H1 (cell line): Measurements from ENCODE around the gene SLC25A3. TPM values are rescaled to one million over a fixed set of nuclear protein-coding genes. Genes with fewer than 3 reads are reported as not detected.
A peak's percentile ranks its signal among the peaks of the same experiment; 100 is the strongest.

ENCODE experiments used
- CTCF ChIA-PET: fragments of 300-600 bp; sonication (Branson Sonifier 250); formaldehyde crosslinking; loops from one replicate; lab custom pipeline; 2021; ENCODE audit not compliant: partially characterized antibody; lab: Charles Lee
- POLR2A ChIA-PET: fragments of 300-600 bp; sonication (Branson Sonifier 250); formaldehyde crosslinking; loops from one replicate; lab custom pipeline; 2021; ENCODE audit warnings: inconsistent platforms; ENCODE audit not compliant: partially characterized antibody; lab: Charles Lee
- DNase-seq, 2 experiments: peaks; one replicate each; pipeline versions ENCODE4 v3.0.0 to v3.0.0-alpha.2; 2010 to 2022; ENCODE audit warnings: low spot score in 2 of 2, low read depth in 1 of 2, mixed read lengths in 1 of 2
- FAIRE-seq: peaks from 2 replicates; lab custom pipeline; 2011; peaks lifted over from hg19 to GRCh38; lab: Jason Lieb, UNC
- H2AFZ ChIP-seq: 2 replicates; pipeline ENCODE4 v1.8.1; 2012; ENCODE audit warnings: low read length, inconsistent platforms
- H2AK5ac ChIP-seq: 2 replicates; pipeline ENCODE4 v1.6.1; 2013; ENCODE audit warnings: low read depth, low read length
- H2BK120ac ChIP-seq: replicated peaks from 2 replicates; pipeline ENCODE3; 2013; ENCODE audit warnings: low read depth, low read length, inconsistent platforms
- H2BK12ac ChIP-seq: 2 replicates; pipeline ENCODE4 v1.6.1; 2013; ENCODE audit warnings: low read depth, low read length
- H2BK15ac ChIP-seq: 2 replicates; pipeline ENCODE4 v1.6.1; 2013; ENCODE audit warnings: low read length
- H2BK20ac ChIP-seq: 2 replicates; pipeline ENCODE4 v1.6.1; 2013; ENCODE audit warnings: low read length
- H2BK5ac ChIP-seq: 2 replicates; pipeline ENCODE4 v1.6.1; 2013; ENCODE audit warnings: low read depth, low read length
- H3K14ac ChIP-seq: 2 replicates; pipeline ENCODE4 v1.6.1; 2013; ENCODE audit warnings: inconsistent platforms; ENCODE audit not compliant: insufficient read length
- H3K18ac ChIP-seq: 2 replicates; pipeline ENCODE4 v1.6.1; 2013; ENCODE audit warnings: low read length; ENCODE audit errors: extremely low read depth
- H3K23ac ChIP-seq: 2 replicates; pipeline ENCODE4 v1.6.1; 2013; ENCODE audit warnings: inconsistent platforms; ENCODE audit not compliant: insufficient read length
- H3K23me2 ChIP-seq: 2 replicates; pipeline ENCODE4 v1.6.1; 2013; ENCODE audit warnings: low read depth, low read length
- H3K27ac ChIP-seq: 2 replicates; pipeline ENCODE4 v1.6.1; 2011; ENCODE audit warnings: low read depth, low read length, inconsistent platforms
- H3K27me3 ChIP-seq, 4 experiments: replicated peaks in 1 of 4; 1 replicate in 1 of 4; 2 replicates in 3 of 4; pipeline versions ENCODE4 v1.6.1 to v1.8.1; 2011 to 2013; ENCODE audit warnings: low read length in 3 of 4, mild to moderate bottlenecking in 3 of 4, inconsistent platforms in 2 of 4, mixed read lengths in 2 of 4, moderate library complexity in 1 of 4; ENCODE audit not compliant: control insufficient read depth in 3 of 4, insufficient read depth in 3 of 4; ENCODE audit errors: extremely low read depth in 1 of 4
- H3K36me3 ChIP-seq, 4 experiments: 2 replicates each; pipeline versions ENCODE4 v1.6.1 to v1.8.1; 2011 to 2013; ENCODE audit warnings: mild to moderate bottlenecking in 4 of 4, low read length in 3 of 4, moderate library complexity in 2 of 4, control low read depth in 1 of 4, inconsistent platforms in 1 of 4; ENCODE audit not compliant: insufficient read depth in 4 of 4, control insufficient read depth in 2 of 4
- H3K4ac ChIP-seq: replicated peaks from 2 replicates; pipeline ENCODE3; 2013; ENCODE audit warnings: low read length, low read depth, mixed read lengths, inconsistent platforms; ENCODE audit not compliant: insufficient read length
- H3K4me1 ChIP-seq, 4 experiments: replicated peaks in 1 of 4; 1 replicate in 1 of 4; 2 replicates in 3 of 4; pipeline versions ENCODE4 v1.6.1 to v1.8.1; 2011 to 2013; ENCODE audit warnings: low read length in 3 of 4, inconsistent platforms in 2 of 4, mixed read lengths in 1 of 4; ENCODE audit not compliant: insufficient read depth in 4 of 4, control insufficient read depth in 3 of 4
- H3K4me2 ChIP-seq, 2 experiments: 2 replicates each; pipeline versions ENCODE4 v1.6.1 to v1.8.1; 2011 to 2013; ENCODE audit warnings: low read depth in 2 of 2, low read length in 2 of 2, control low read depth in 1 of 2, inconsistent platforms in 1 of 2, mild to moderate bottlenecking in 1 of 2; ENCODE audit not compliant: insufficient read depth in 1 of 2
- H3K4me3 ChIP-seq, 4 experiments: fragments of 200-600, 300-600 bp in 1 of 4; sonication (generic), shearing (Covaris generic), sonication (Bioruptor Twin) in 1 of 4; 2 replicates each; pipeline versions ENCODE4 v1.5.1 to v1.8.1; 2011 to 2016; ENCODE audit warnings: low read length in 4 of 4, low read depth in 3 of 4, control low read depth in 2 of 4, inconsistent platforms in 2 of 4, mild to moderate bottlenecking in 2 of 4, mixed read lengths in 1 of 4, moderate library complexity in 1 of 4; ENCODE audit not compliant: insufficient read depth in 2 of 4; ENCODE audit errors: extremely low read depth in 1 of 4
- H3K56ac ChIP-seq: replicated peaks from 2 replicates; pipeline ENCODE3; 2013; ENCODE audit warnings: low read depth, mild to moderate bottlenecking, mixed read lengths, low read length, inconsistent platforms; ENCODE audit not compliant: insufficient read length
- H3K79me1 ChIP-seq: 2 replicates; pipeline ENCODE4 v1.6.1; 2013; ENCODE audit warnings: low read depth, low read length, control low read depth
- H3K79me2 ChIP-seq, 2 experiments: 2 replicates each; pipeline versions ENCODE4 v1.6.1 to v1.8.1; 2012 to 2013; ENCODE audit warnings: low read length in 2 of 2, mild to moderate bottlenecking in 2 of 2, inconsistent platforms in 1 of 2; ENCODE audit not compliant: insufficient read depth in 2 of 2, control insufficient read depth in 1 of 2
- H3K9ac ChIP-seq, 4 experiments: replicated peaks in 1 of 4; 1 replicate in 1 of 4; 2 replicates in 3 of 4; pipeline versions ENCODE4 v1.6.1 to v1.8.1; 2011 to 2013; ENCODE audit warnings: low read depth in 3 of 4, low read length in 3 of 4, control low read depth in 2 of 4, mild to moderate bottlenecking in 2 of 4, moderate library complexity in 2 of 4, inconsistent platforms in 1 of 4; ENCODE audit errors: extremely low read depth in 1 of 4
- H3K9me3 ChIP-seq, 2 experiments: 2 replicates each; pipeline versions ENCODE4 v1.6.1 to v1.8.1; 2012 to 2013; ENCODE audit warnings: mild to moderate bottlenecking in 2 of 2, moderate library complexity in 2 of 2, control low read depth in 1 of 2, inconsistent platforms in 1 of 2, low read depth in 1 of 2, low read length in 1 of 2, mixed read lengths in 1 of 2; ENCODE audit not compliant: insufficient read depth in 2 of 2
- H4K20me1 ChIP-seq, 2 experiments: replicated peaks in 1 of 2; 2 replicates each; pipeline versions ENCODE3 to v1.8.1; 2011 to 2013; ENCODE audit warnings: inconsistent platforms in 2 of 2, low read length in 2 of 2, mild to moderate bottlenecking in 1 of 2; ENCODE audit not compliant: insufficient read depth in 2 of 2, control insufficient read depth in 1 of 2
- H4K5ac ChIP-seq: 2 replicates; pipeline ENCODE4 v1.6.1; 2013; ENCODE audit warnings: low read length, low read depth, mixed read lengths, inconsistent platforms; ENCODE audit not compliant: insufficient read length
- H4K8ac ChIP-seq: 2 replicates; pipeline ENCODE4 v1.8.0; 2013; ENCODE audit warnings: mild to moderate bottlenecking, moderate library complexity, low read length, inconsistent platforms; ENCODE audit not compliant: insufficient read depth; ENCODE audit errors: extremely low read depth
- H4K91ac ChIP-seq: replicated peaks from 2 replicates; pipeline ENCODE3; 2013; ENCODE audit warnings: low read length, mixed read lengths, inconsistent platforms; ENCODE audit not compliant: insufficient read length
- CHD1 ChIP-seq: IDR thresholded peaks from 2 replicates; pipeline ENCODE4 v1.6.1; 2012; ENCODE audit warnings: low read depth, low read length, improper control_type of control experiment
- CHD2 ChIP-seq: IDR thresholded peaks from 2 replicates; pipeline ENCODE4 v1.6.1; 2012; ENCODE audit warnings: low read length, improper control_type of control experiment
- CTBP2 ChIP-seq: IDR thresholded peaks from 2 replicates; pipeline ENCODE4 v1.7.0; 2011; ENCODE audit warnings: borderline replicate concordance, mild to moderate bottlenecking, moderate library complexity, mixed read lengths, low read length; ENCODE audit not compliant: insufficient read depth, insufficient read length
- FOSL1 ChIP-seq: IDR thresholded peaks from 2 replicates; pipeline ENCODE4 v1.6.1; 2011; ENCODE audit warnings: mild to moderate bottlenecking, low read depth, low read length, moderate library complexity; ENCODE audit not compliant: insufficient read depth
- KDM1A ChIP-seq: fragments of 200-600, 300-600 bp; sonication (generic); IDR thresholded peaks from 2 replicates; pipeline ENCODE4 v1.7.1; 2016; ENCODE audit warnings: mild to moderate bottlenecking, low read length, borderline replicate concordance
- KDM5A ChIP-seq: fragments of 200-600 bp; IDR thresholded peaks from 2 replicates; pipeline ENCODE4 v1.7.1; 2012; ENCODE audit warnings: mild to moderate bottlenecking, low read length, inconsistent platforms, mixed read lengths
- MAFK ChIP-seq: IDR thresholded peaks from 2 replicates; pipeline ENCODE4 v1.6.1; 2012; ENCODE audit warnings: low read depth, mild to moderate bottlenecking, improper control_type of control experiment, low read length
- SP1 ChIP-seq: IDR thresholded peaks from 2 replicates; pipeline ENCODE4 v1.6.1; 2011; ENCODE audit warnings: low read depth, low read length
- SUZ12 ChIP-seq: fragments of 200-600 bp; sonication (generic); IDR thresholded peaks from 2 replicates; pipeline ENCODE4 v1.6.1; 2012; ENCODE audit warnings: mild to moderate bottlenecking, inconsistent platforms, low read length, moderate library complexity, mixed read lengths
- TCF12 ChIP-seq: IDR thresholded peaks from 2 replicates; pipeline ENCODE4 v1.6.1; 2011; ENCODE audit warnings: low read depth, mild to moderate bottlenecking, low read length
- ZNF274 ChIP-seq: IDR thresholded peaks from 2 replicates; pipeline ENCODE4 v1.7.0; 2012; ENCODE audit warnings: low read length, borderline replicate concordance; ENCODE audit errors: extremely low read depth
- WGBS, 2 experiments: shearing (Covaris generic) in 1 of 2; methylation state at CpG; one replicate each; pipeline versions ENCODE4 v1.1.6 to v1.1.7; 2013 to 2015; ENCODE audit warnings: low lambda C conversion rate in 2 of 2, mixed read lengths in 2 of 2, inconsistent platforms in 1 of 2, low coverage in 1 of 2, missing lambda C conversion rate in 1 of 2; ENCODE audit not compliant: insufficient replicate concordance in 2 of 2, insufficient coverage in 1 of 2, insufficient read length in 1 of 2; ENCODE audit errors: extremely low coverage in 1 of 2, missing lambda C conversion rate in 1 of 2; 5-methylcytosine and 5-hydroxymethylcytosine counted together
- polyA plus RNA-seq, 7 experiments: library from polyadenylated mRNA; depleted of rRNA in 3 of 7; stranded (reverse) in 5 of 7; unstranded in 2 of 7; fragments of >200 nt in 5 of 7; fragments of 200-250 nt in 2 of 7; gene quantifications; 1 replicate in 5 of 7; 2 replicates in 1 of 7; 4 replicates in 1 of 7; pipeline versions ENCODE4 v1.2.1 to v1.2.3, GENCODE V29; 2011 to 2013; ENCODE audit warnings: missing spikeins in 2 of 7, mixed read lengths in 2 of 7
- total RNA-seq: library from RNA; stranded (reverse); fragmentation: NEBNext Ultra II Directional; extraction: Animal tissue kit (Norgen Biotek cat#: 25700); gene quantifications from 2 replicates; pipeline ENCODE4 v1.2.1, GENCODE V29; 2021

Gene SLC25A3
- total and polyA plus RNA-seq, 2 of the 8 experiments (the other 6 are each of a cell fraction or from before 2014, with no cell fraction given), result 702 to 709 TPM

DNA sequence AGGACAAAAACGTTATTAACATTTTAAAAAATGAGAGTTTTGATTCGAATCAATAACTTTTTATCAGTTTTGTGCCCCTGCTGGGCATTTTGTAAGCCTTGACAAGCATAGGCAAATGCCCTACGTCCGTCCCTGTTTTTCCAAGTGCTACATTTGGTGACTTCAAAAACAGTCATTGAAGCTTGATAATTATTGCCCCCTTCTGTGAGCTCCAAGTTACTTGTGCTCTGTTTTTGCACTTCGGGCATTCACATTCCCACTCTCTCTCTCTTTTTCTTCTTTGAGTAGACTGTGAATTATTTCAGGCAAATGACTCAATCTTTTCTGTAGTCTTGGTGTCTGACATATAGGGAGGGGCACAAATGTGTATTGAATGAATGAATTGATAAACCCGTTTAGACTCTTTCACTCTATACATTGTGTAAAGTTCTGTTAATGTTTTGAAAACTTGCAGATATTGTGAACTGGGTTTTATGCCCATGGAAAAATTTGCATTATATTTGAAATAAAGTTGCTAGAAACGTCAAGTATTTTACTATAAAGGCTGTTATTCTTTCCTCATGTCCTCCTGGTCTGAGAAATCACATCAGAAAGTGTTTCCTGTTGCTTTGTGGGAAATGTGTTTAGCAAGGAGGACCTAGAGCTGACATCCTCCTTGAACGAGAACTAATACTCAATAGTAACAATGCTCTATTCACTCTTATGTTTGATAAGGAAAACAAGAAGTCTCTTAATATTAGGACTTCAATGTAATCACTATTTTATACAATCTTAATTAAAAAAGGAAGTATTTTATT is 53.0 kb downstream of the SLC25A3 start:
- H3K27me3 ChIP-seq, result no peaks in the 10 kb centered on the region
- FAIRE-seq, result no peak
- no peak overlapping the region for H2BK120ac ChIP-seq
- H2BK15ac ChIP-seq, result no peak overlapping the region
- no peak overlapping the region for H2BK5ac ChIP-seq
- CTCF ChIA-PET, result interaction anchor here (0.7 to 1.2 kb wide), 2 partner anchors 77 to 90 kb away, joined by 3 read pairs; no protein-coding TSS in a partner anchor
- DNase-seq, result no peak
- H3K4ac ChIP-seq, result no peak overlapping the region
- H2AFZ ChIP-seq, result no peak overlapping the region
- H3K14ac ChIP-seq, result no peak overlapping the region
- no peak overlapping the region for H3K18ac ChIP-seq
- no peak overlapping the region for H3K23ac ChIP-seq
- H3K23me2 ChIP-seq, result peaks cover 8% of the 10 kb centered on the region
- peaks cover 0 to 1% of the 10 kb centered on the region in 2 experiments for H4K20me1 ChIP-seq
- H2BK12ac ChIP-seq, result no peak overlapping the region
- H3K4me1 ChIP-seq, result no peaks in the 10 kb centered on the region; a peak in 1 of 7 replicates
- H3K36me3 ChIP-seq, result peaks cover 4 to 17% (median 6%) of the 10 kb centered on the region in 4 experiments; a peak in 7 of 8 replicates
- no peaks in the 10 kb centered on the region; the same call in 1 of the 2 replicates for H3K79me1 ChIP-seq
- peak overlapping the region; percentile 7 to 95 (median 80); a peak in 6 of 8 replicates for H3K4me3 ChIP-seq
- no peak overlapping the region for H4K91ac ChIP-seq
- no peak overlapping the region for H3K56ac ChIP-seq
- peaks cover 0 to 16% of the 10 kb centered on the region in 2 experiments; a peak in 2 of 4 replicates for H3K79me2 ChIP-seq
- H3K9me3 ChIP-seq, result no peaks in the 10 kb centered on the region
- H4K5ac ChIP-seq, result no peak overlapping the region
- H3K4me2 ChIP-seq, result peak overlapping the region; percentile 73 to 92; a peak in 3 of 4 replicates
- H3K27ac ChIP-seq, result no peak overlapping the region
- 61% methylated on average over 8 of the region's 8 CpGs; no CpG with 5 or more reads in 1 of the 2 experiments for WGBS, 2 experiments
- H2BK20ac ChIP-seq, result no peak overlapping the region
- no peak overlapping the region for H2AK5ac ChIP-seq
- H3K9ac ChIP-seq, result no peak overlapping the region
- H4K8ac ChIP-seq, result no peak overlapping the region
- POLR2A ChIA-PET, result interaction anchor here (0.8 to 1.3 kb wide), 3 partner anchors 53 to 172 kb away, joined by 3 read pairs; partner anchors contain the start of gene SLC25A3
- TF ChIP-seq KDM1A (no peak), CTBP2 (no peak), SP1 (no peak), MAFK (no peak), ZNF274 (no peak), FOSL1 (no peak), KDM5A (no peak), CHD1 (no peak), CHD2 (no peak), SUZ12 (no peak), TCF12 (no peak)
